Glutamatergic neuron (in vitro differentiated cells): ENCODE data around the gene TP53RK. TPM values are rescaled to one million over a fixed set of nuclear protein-coding genes. Genes with fewer than 3 reads are reported as not detected.

Source experiments
- DNase-seq: peaks from one replicate; pipeline ENCODE4 v3.0.0; 2022
- H3K27ac Mint-ChIP-seq: one replicate; pipeline ENCODE4 v1.8.0; 2020; ENCODE audit warnings: mild to moderate bottlenecking, mixed read lengths, inconsistent platforms; ENCODE audit not compliant: unreplicated experiment
- H3K27me3 Mint-ChIP-seq: one replicate; pipeline ENCODE4 v1.8.0; 2020; ENCODE audit warnings: mild to moderate bottlenecking, moderate library complexity, mixed read lengths, inconsistent platforms; ENCODE audit not compliant: unreplicated experiment
- H3K36me3 Mint-ChIP-seq: one replicate; pipeline ENCODE4 v1.8.0; 2020; ENCODE audit warnings: mild to moderate bottlenecking, mixed read lengths, inconsistent platforms; ENCODE audit not compliant: unreplicated experiment
- H3K4me1 Mint-ChIP-seq: one replicate; pipeline ENCODE4 v1.8.0; 2020; ENCODE audit warnings: mild to moderate bottlenecking, low read depth, mixed read lengths, inconsistent platforms; ENCODE audit not compliant: unreplicated experiment
- H3K4me3 Mint-ChIP-seq: one replicate; pipeline ENCODE4 v1.8.0; 2020; ENCODE audit warnings: mild to moderate bottlenecking, mixed read lengths, inconsistent platforms; ENCODE audit not compliant: unreplicated experiment
- H3K9me3 Mint-ChIP-seq: one replicate; pipeline ENCODE4 v1.8.0; 2020; ENCODE audit warnings: mild to moderate bottlenecking, moderate library complexity, mixed read lengths, inconsistent platforms; ENCODE audit not compliant: unreplicated experiment
- CTCF ChIP-seq: fragments of 200-600 bp; sonication (generic); IDR thresholded peaks from one replicate; pipeline ENCODE4 v1.5.0; 2021; ENCODE audit not compliant: partially characterized antibody, unreplicated experiment
- total RNA-seq: library from RNA; stranded (reverse); fragmentation: NEBNext Ultra II Directional; extraction: Animal tissue kit (Norgen Biotek cat#: 25700); gene quantifications from one replicate; pipeline ENCODE4 v1.2.1, GENCODE V29; 2021; ENCODE audit not compliant: unreplicated experiment

TP53RK gene
- total RNA-seq, 1 donor from 2014 or later: 19.0 TPM

GRCh38 chr20:46708172-46708860 lies 19.1 kb upstream of the TP53RK start:
- no peak for DNase-seq
- no peak overlapping the region for H3K27ac Mint-ChIP-seq
- H3K4me3 Mint-ChIP-seq: no peak overlapping the region
- H3K36me3 Mint-ChIP-seq: peaks cover 4% of the 10 kb centered on the region
- peaks cover 6% of the 10 kb centered on the region for H3K4me1 Mint-ChIP-seq
- peaks cover 2% of the 10 kb centered on the region for H3K9me3 Mint-ChIP-seq
- TF ChIP-seq CTCF: peak; percentile 22
- H3K27me3 Mint-ChIP-seq: peaks cover 11% of the 10 kb centered on the region

GRCh38 chr20:46706242-46706641 lies 17.0 kb upstream of the TP53RK start:
- no peak for DNase-seq
- TF ChIP-seq CTCF: no peak
- peaks cover 4% of the 10 kb centered on the region for H3K36me3 Mint-ChIP-seq
- H3K4me1 Mint-ChIP-seq: peaks cover 3% of the 10 kb centered on the region
- no peak overlapping the region for H3K4me3 Mint-ChIP-seq
- H3K9me3 Mint-ChIP-seq: peaks cover 2% of the 10 kb centered on the region
- no peak overlapping the region for H3K27ac Mint-ChIP-seq
- peaks cover 8% of the 10 kb centered on the region for H3K27me3 Mint-ChIP-seq

- Mint-ChIP-seq H3K4me3 (no peak overlapping the region), H3K27me3 (peaks cover 8% of the 10 kb centered on the region), H3K36me3 (peaks cover 4% of the 10 kb centered on the region), H3K4me1 (peaks cover under 1% of the 10 kb centered on the region), H3K27ac (no peak overlapping the region), H3K9me3 (peaks cover 2% of the 10 kb centered on the region)
- no peak for DNase-seq
- TF ChIP-seq CTCF: no peak
Measured at GRCh38 chr20:46705378-46705729, 16.1 kb upstream of the TP53RK start.

- Mint-ChIP-seq H3K27me3 (peaks cover 8% of the 10 kb centered on the region), H3K4me1 (no peaks in the 10 kb centered on the region), H3K36me3 (peaks cover 4% of the 10 kb centered on the region), H3K4me3 (no peak overlapping the region), H3K9me3 (peaks cover under 1% of the 10 kb centered on the region), H3K27ac (no peak overlapping the region)
- DNase-seq: no peak
- no peak for TF ChIP-seq CTCF
Measured at GRCh38 chr20:46704714-46705377, 15.6 kb upstream of the TP53RK start.

GRCh38 chr20:46703435-46703834 lies 14.2 kb upstream of the TP53RK start:
- Mint-ChIP-seq H3K27ac (no peak overlapping the region), H3K4me1 (no peaks in the 10 kb centered on the region), H3K9me3 (no peaks in the 10 kb centered on the region), H3K36me3 (peaks cover 4% of the 10 kb centered on the region), H3K4me3 (no peak overlapping the region), H3K27me3 (peaks cover under 1% of the 10 kb centered on the region)
- TF ChIP-seq CTCF: no peak
- no peak for DNase-seq
